OCI-LY7 (cell line): ENCODE results near the gene LPIN1.

Experiments
- EZH2phosphoT487 ChIP-seq: fragments of 200-600 bp; sonication (generic); IDR thresholded peaks from 2 replicates; pipeline ENCODE4 v1.6.1; 2018; ENCODE audit warnings: low read depth, borderline replicate concordance, mild to moderate bottlenecking, mixed run types, antibody characterized with exemption, low read length, moderate library complexity, mixed read lengths
- TF ChIP-seq, protein P1 (sequence below): fragments of 200-600 bp; sonication (generic); conservative IDR thresholded peaks from 2 replicates; pipeline ENCODE4 v1.5.1; 2014; ENCODE audit warnings: mild to moderate bottlenecking, antibody characterized with exemption, low read length, moderate library complexity, mixed read lengths

- TF ChIP-seq, protein P1, sequence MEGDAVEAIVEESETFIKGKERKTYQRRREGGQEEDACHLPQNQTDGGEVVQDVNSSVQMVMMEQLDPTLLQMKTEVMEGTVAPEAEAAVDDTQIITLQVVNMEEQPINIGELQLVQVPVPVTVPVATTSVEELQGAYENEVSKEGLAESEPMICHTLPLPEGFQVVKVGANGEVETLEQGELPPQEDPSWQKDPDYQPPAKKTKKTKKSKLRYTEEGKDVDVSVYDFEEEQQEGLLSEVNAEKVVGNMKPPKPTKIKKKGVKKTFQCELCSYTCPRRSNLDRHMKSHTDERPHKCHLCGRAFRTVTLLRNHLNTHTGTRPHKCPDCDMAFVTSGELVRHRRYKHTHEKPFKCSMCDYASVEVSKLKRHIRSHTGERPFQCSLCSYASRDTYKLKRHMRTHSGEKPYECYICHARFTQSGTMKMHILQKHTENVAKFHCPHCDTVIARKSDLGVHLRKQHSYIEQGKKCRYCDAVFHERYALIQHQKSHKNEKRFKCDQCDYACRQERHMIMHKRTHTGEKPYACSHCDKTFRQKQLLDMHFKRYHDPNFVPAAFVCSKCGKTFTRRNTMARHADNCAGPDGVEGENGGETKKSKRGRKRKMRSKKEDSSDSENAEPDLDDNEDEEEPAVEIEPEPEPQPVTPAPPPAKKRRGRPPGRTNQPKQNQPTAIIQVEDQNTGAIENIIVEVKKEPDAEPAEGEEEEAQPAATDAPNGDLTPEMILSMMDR, result no peak
- TF ChIP-seq EZH2phosphoT487, result no peak
These were observed 82.5 kb downstream of the LPIN1 start for GRCh38 chr2:11828933-11829323.
